D721Med (cell line): ENCODE data around the gene CEP78.
"Not testable (repeated sequence)": the region's sequence is repeated elsewhere in the genome, so short reads cannot be mapped to it uniquely, and the experiment has no call there.

Source experiments
- DNase-seq: peaks from one replicate; pipeline ENCODE4 v3.0.0; 2011; ENCODE audit warnings: low spot score; ENCODE audit not compliant: insufficient read length
- FAIRE-seq: peaks from 2 replicates; lab custom pipeline; 2011; peaks lifted over from hg19 to GRCh38; lab: Jason Lieb, UNC
- CTCF ChIP-seq: IDR thresholded peaks from 2 replicates; pipeline ENCODE4 v1.5.1; 2012; ENCODE audit warnings: mild to moderate bottlenecking, control low read depth; ENCODE audit not compliant: insufficient read depth; ENCODE audit errors: missing control alignments

The CEP78 gene

GRCh38 chr9:78214492-78214891, 21.4 kb upstream of the CEP78 start:
- FAIRE-seq (no peak), DNase-seq (no peak)
- TF ChIP-seq CTCF = no peak

- FAIRE-seq = no peak
- DNase-seq = no peak
Measured at GRCh38 chr9:78215706-78216105, 20.2 kb upstream of the CEP78 start.

GRCh38 chr9:78218890-78219289, 17.0 kb upstream of the CEP78 start:
- TF ChIP-seq CTCF = no peak
- DNase-seq (no peak), FAIRE-seq (no peak)

More at GRCh38 chr9:78215706-78216105, 20.2 kb upstream of the CEP78 start:
- no peak for TF ChIP-seq CTCF

- TF ChIP-seq CTCF = no peak
- DNase-seq = no peak
- no peak for FAIRE-seq
Measured at GRCh38 chr9:78221425-78221824, 14.4 kb upstream of the CEP78 start.

GRCh38 chr9:78221841-78222240, 14.0 kb upstream of the CEP78 start:
- not testable (repeated sequence) for DNase-seq, FAIRE-seq

GRCh38 chr9:78230761-78231160, 5.1 kb upstream of the CEP78 start:
- FAIRE-seq = no peak
- no peak for TF ChIP-seq CTCF
- no peak for DNase-seq

GRCh38 chr9:78232471-78232870, 3.4 kb upstream of the CEP78 start:
- not testable (repeated sequence) for FAIRE-seq, DNase-seq

- no peak for FAIRE-seq
- no peak for DNase-seq
- no peak for TF ChIP-seq CTCF
Measured at GRCh38 chr9:78234810-78235209, 1.1 kb upstream of the CEP78 start.
